ENCODE measurements around the gene ERICH6.

DNA sequence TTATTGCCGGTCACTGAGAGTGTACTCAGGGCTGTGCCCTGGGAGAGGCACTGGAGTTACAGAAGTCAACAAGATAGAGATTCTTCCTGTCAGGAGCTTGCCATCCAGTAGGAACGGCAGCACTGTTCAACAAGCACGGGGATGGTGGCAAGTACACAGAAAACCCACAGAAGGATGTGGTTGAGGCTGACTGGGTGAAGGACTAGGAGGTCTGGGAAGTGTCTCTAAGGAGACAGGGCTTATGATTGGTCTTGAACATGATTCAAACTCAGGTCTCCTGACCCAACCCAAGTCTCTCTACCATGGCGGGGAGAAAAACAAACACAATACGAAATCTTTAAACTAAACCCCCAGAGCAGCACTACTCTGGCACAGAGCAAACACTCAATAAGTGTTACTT, 37.6 kb downstream of the ERICH6 start:
- TF ChIP-seq CTCF (IDR thresholded peaks at IDR 0.05) (no peak), POLR2A (IDR thresholded peaks at IDR 0.05) (no peak)
